Activated T-cell treated with anti-CD3 and anti-CD28 coated beads for 24 hours (primary cell): ENCODE data around the gene ST8SIA2.

ENCODE experiments used
- DNase-seq: peaks from one replicate; pipeline ENCODE4 v3.0.0-alpha.2; 2020; ENCODE audit warnings: low read depth

Gene ST8SIA2

DNA sequence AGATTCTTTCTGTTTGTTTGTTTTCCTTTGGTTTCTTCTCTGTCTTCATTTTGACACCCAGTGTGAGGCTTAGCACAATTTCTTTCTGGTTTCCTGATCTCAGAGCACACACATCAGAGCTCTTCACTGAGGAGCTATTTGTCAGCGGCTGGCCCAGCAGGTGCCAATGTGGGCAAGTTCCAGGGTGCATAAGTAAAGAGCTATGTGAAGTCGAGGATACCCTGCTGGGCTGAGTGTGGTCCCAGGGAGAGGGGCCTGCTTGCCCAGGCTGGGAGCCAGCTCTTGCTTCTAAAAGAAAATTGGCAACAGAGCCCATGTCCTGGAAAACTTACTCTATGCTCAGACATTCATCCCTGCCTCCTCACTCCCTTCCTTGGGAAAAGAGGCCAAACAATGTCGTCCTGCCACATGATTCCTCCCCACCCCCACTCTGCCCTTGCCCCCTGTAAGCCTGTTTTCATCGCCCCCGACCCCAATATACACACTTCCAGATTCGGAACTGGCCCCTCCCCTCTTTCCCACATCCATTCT is 101.2 kb downstream of the ST8SIA2 start:
- DNase-seq: no peak

- DNase-seq: no peak
These were observed 101.8 kb downstream of the ST8SIA2 start for GRCh38 chr15:92495446-92495845.

DNA sequence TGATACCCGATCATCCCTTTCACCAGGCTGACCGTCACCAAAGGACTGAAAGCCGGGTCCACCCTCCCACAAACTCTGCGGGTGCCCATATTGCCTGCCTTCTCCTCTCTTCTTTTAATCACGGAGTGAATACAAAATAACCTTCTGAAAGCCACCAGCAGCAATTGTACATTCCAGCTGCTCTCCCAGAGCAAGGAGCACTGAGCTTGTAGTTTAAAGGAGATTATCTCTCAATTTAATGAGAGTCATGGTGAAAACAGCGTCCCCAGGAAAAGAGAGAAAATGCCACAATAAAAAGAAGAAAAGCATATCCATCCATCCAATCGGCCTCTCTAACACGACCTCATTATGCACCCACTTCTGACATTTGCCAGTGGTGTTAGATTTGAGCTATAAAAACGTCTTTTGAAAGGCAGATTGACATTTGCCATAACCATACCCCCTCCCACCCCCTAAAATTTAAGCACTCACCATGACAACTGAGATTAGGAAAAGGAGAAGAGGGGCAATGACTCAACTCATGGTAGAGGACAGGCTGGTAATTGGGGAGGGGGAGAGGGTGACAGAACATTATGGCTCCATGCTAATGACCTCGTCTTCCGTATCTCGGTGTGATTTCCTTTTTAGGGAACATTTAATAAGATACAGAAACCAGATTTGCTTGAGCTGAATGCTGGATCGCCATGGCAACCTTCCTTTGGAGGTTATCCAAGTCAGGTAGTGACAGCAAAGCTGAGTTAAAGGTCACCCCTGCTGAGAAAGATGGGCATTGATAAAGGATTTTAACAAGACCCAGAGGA is 106.2 kb downstream of the ST8SIA2 start:
- DNase-seq: no peak

DNA sequence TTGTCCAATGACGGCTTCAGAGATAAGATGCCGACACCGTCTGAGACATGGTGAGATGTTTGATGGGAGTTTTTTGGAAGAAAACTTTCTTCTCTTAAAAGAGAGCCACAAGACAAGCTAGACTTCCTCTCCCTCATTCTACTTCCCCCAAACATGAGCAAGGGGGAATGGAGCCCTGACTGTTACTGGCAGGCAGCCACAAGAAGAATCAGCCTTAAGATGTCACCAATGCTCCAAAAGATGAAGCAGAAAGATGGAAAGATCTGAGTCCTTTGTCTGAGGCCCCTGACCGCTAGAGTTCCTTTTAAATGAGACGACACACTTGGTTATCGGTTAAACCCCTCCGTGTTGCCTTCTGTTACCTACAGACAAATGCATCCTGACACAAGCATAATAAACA is 108.7 kb downstream of the ST8SIA2 start:
- no peak for DNase-seq

DNA sequence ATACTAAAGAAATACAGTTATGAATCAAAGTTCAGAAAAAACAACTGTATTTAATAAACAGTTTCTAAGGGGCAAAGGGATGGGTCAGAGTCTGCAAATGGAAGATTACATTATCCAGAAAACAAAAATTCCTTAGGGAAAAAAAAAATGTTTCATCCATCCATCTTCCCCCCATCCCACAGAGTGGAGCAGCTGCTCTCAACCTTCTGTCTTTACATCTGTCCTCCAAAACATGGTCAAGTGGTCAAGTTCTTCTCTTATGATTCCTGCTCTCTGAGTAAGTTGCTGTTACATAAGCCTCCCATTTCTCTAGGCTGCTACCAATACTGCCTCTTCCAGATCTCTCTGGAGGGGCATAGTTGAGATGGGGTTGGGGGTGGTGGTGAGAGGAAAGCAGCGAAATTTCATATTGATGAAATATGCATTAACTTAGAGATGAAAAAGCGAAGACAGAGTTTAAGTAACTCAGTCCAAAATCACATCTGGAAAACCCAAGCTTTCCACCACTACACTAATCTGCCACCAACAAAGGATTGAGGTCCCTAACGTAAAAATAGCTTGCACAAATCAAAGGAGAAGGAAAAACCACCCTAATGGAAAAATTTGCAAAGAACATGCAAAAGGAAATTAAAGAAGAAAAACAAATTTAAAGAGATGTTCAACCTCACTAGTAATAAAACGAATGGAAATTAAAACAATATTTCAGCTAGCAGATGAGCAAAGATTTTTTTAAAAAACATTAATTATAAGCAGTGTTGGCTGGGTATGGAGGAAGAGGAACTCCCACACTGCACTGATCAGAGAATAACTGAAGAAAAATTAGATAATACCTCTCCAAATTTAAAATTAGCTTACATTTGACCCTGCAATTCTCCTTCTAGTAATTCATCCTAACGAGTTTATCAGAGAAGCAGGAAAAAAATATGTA is 109.5 kb downstream of the ST8SIA2 start:
- DNase-seq: no peak

DNA sequence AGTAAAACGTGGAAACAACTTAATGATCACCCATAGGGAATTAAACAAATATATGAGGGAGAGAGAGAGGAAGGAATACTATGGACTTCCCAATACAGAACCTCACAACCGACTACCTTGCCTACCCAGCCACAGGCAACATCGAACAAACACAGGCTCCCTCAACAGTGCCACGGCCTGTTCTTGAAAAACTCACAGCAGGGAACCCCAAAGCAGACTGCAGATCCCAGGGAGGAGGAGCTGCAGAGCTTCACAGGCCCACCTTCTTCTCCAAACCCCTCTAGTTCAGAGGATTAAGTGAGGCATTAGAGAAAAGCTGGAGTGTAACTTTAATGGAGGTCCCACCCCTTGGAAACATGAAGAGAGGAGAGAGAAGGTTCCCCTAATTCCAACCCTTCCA is 110.2 kb downstream of the ST8SIA2 start:
- DNase-seq: no peak

DNA sequence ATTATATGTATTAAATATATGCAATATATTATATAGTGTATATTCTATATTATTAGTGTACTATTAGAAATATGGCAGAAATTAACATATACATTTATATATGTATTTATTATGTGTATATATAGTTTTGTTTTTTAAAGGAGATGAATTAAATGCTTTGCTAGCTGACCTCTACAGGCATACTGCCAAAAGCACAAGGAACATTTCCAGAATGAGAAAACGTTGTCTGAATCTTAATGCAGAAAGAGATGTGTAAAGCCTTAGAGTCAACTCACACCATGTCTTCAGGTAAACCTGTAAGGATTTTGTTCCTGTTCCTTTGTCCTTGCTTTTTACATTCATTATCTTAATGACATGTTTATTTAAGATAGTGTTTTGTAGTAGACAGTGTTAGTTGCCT is 111.9 kb downstream of the ST8SIA2 start:
- DNase-seq: no peak

DNA sequence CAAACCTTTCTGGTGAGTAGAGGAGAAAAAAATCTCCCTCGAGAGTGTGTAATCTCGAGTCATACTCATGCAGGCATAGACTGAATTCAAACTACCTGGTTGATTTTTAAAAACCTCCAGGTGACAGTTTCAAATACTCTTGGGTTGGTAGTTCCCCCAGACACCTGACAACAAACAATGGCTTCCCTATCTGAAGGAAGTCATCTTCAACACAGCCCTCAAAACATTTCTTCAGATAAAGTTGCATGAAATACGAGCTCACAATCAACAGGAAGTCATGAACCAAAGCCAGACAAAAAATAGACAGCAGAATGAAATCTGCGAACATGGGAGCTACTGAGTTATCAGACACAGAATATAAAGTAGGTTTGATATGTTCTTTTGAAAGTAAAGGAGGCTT is 112.8 kb downstream of the ST8SIA2 start:
- no peak for DNase-seq

GRCh38 chr15:92510163-92510882 is 116.6 kb downstream of the ST8SIA2 start:
- DNase-seq: no peak
